ENCODE measurements around the gene AIFM3. TPM values are rescaled to one million over a fixed set of nuclear protein-coding genes. Genes with fewer than 3 reads are reported as not detected.

AIFM3 gene
- total RNA-seq, 1 experiment from 2014 or later, result 9.7 TPM

GRCh38 chr22:20989323-20990138, 22.5 kb downstream of the AIFM3 start (continued):
- TF ChIP-seq ZBTB33 (IDR thresholded peaks at IDR 0.05; ENCODE audit: extremely low read depth, insufficient replicate concordance, low read length) (no peak), TCF7L2 (IDR thresholded peaks at IDR 0.05; ENCODE audit: borderline replicate concordance, extremely low read depth, insufficient read depth, insufficient read length) (no peak)

- POLR2A ChIA-PET, result interaction anchor here (1.2 kb wide), 1 partner anchor 8 kb away, joined by 4 read pairs; the partner anchor contains the start of gene LZTR1
- intact Hi-C loops (cut with micrococcal nuclease), result no loop called here
- Histone ChIP-seq H3K9me3 (ENCODE audit: control insufficient read depth in 1 of 2, insufficient read depth in 1 of 2, low read depth in 1 of 2, low read length in 2 of 2) (no peaks in the 10 kb centered on the region), H4K20me1 (ENCODE audit: insufficient read depth) (no peaks in the 10 kb centered on the region), H3K9me2 (ENCODE audit: insufficient read depth) (no peaks in the 10 kb centered on the region), H2AFZ (ENCODE audit: low read depth, low read length, poor library complexity, severe bottlenecking) (no peak overlapping the region), H3K27ac (ENCODE audit: low read depth, low read length) (no peak overlapping the region), H3K4me1 (ENCODE audit: control insufficient read depth in 1 of 2, insufficient read depth in 2 of 2, low read length in 2 of 2) (no peaks in the 10 kb centered on the region), H3K79me2 (ENCODE audit: insufficient read depth, low read length) (no peaks in the 10 kb centered on the region), H3K4me2 (ENCODE audit: low read length) (no peak overlapping the region), H3K27me3 (ENCODE audit: insufficient read depth, low read length) (no peaks in the 10 kb centered on the region), H3K36me3 (ENCODE audit: control insufficient read depth in 1 of 2, insufficient read depth in 2 of 2, low read length in 2 of 2) (peaks cover 7 to 11% of the 10 kb centered on the region in 2 experiments; a peak in 2 of 4 replicates), H3K9ac (ENCODE audit: low read length) (no peak overlapping the region), H3K4me3 (replicated peaks in 1 of 2; ENCODE audit: low read depth in 1 of 2, low read length in 2 of 2) (no peak overlapping the region)
- RAD21 ChIA-PET (ENCODE audit: low non-redundant PET in 1 of 2, low total read pairs in 2 of 2, uncharacterized antibody in 2 of 2, unreplicated experiment in 2 of 2), result no interaction called here
- CTCF ChIA-PET, result no interaction called here
- no TSS peak for BruUV-seq (replicated peaks)
- no peak for ATAC-seq
- no peak for TF ChIP-seq CEBPB (IDR thresholded peaks at IDR 0.05; ENCODE audit: low read depth)
- no peak for TF ChIP-seq ELF1 (IDR thresholded peaks at IDR 0.05; ENCODE audit: borderline replicate concordance, low read depth)
- no peak for TF ChIP-seq RAD21 (IDR thresholded peaks at IDR 0.05; ENCODE audit: low read depth)
- TF ChIP-seq POLR2A (IDR thresholded peaks at IDR 0.05; ENCODE audit: borderline replicate concordance, extremely low read depth, insufficient read depth, insufficient read length), result no peak
- TF ChIP-seq POLR2AphosphoS5 (IDR thresholded peaks at IDR 0.05; ENCODE audit: low read depth, low read length), result no peak
- TF ChIP-seq ZFX (IDR thresholded peaks at IDR 0.05), result no peak
- TF ChIP-seq EZH2phosphoT487 (IDR thresholded peaks at IDR 0.05; ENCODE audit: borderline replicate concordance), result no peak
- TF ChIP-seq TCF7L2 (IDR thresholded peaks at IDR 0.05; ENCODE audit: borderline replicate concordance, extremely low read depth, insufficient read depth, insufficient read length), result no peak
- TF ChIP-seq JUND (IDR thresholded peaks at IDR 0.05), result no peak
- TF ChIP-seq MAX (IDR thresholded peaks at IDR 0.05), result no peak
- no peak for DNase-seq (ENCODE audit: low read depth, low spot score)
These were observed 23.4 kb downstream of the AIFM3 start for GRCh38 chr22:20990184-20991180.
